ENCODE measurements around the gene NKAIN2.
"Not testable (repeated sequence)": the region's sequence is repeated elsewhere in the genome, so short reads cannot be mapped to it uniquely, and the experiment has no call there.

NKAIN2 gene

GRCh38 chr6:124446961-124447360 is 643.3 kb downstream of the NKAIN2 start:
- DNase-seq = no peak

DNA sequence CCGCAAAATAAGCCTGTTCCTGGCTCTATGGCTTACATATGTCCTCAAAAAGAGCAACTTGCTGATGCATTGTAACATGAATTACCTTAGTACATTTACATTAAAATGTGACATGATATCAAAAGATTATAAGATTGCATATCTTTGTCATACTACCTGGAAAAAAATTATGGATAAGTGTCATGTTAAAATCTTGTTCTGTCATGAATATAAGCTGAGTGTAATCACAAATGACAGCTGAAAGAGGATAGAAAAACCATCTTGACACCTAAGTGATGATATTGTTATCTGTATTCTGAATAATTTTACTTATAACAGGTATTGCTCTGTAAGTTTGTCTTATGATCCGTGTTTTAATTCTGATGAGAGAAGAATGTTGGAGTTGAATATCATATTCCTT is 655.6 kb downstream of the NKAIN2 start:
- DNase-seq = no peak

DNA sequence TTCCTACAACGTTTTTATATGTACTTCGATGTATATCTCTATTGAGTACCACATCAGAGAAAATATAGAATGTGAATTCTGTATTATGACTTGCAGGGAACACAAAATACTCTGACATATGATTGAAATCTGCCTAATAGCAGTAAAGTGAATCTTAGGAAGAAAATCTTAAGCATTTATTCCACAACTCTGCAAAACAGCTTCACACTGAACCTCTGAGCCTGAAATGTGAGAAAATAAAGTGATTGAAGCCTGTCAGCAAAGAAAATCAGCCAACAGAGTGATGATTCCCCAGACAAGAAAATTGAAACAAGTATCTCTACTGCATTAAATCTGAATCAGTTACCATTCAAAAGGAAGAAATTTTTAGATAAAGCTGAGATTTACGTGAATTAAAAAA is 659.1 kb downstream of the NKAIN2 start:
- no peak for DNase-seq

DNA sequence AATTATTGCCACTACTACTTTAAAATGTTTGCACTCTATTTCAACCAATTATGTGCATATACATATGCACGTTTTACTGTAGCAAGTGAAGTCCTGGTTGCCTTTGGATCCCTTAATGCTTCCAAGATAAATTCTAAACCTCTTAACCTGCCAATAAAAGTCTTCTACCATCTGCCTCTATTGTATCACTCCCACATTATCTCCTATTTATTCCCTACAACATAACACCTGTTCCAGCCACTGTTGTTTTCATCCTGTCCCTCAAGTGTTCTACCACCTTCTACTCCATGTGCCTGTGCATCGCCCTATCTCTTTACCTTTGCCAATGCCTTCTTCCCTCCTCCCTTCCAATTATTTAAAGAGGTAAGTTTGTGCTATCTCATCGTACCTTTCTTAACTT is 659.6 kb downstream of the NKAIN2 start:
- no peak for DNase-seq

GRCh38 chr6:124464600-124464999 is 660.9 kb downstream of the NKAIN2 start:
- DNase-seq = not testable (repeated sequence)

GRCh38 chr6:124466949-124467348 is 663.3 kb downstream of the NKAIN2 start:
- no peak for DNase-seq

- DNase-seq = no peak
Measured at GRCh38 chr6:124467366-124467765, 663.7 kb downstream of the NKAIN2 start.

GRCh38 chr6:124470803-124471202 is 667.1 kb downstream of the NKAIN2 start:
- DNase-seq = no peak

GRCh38 chr6:124475176-124475575 is 671.5 kb downstream of the NKAIN2 start:
- no peak for DNase-seq

GRCh38 chr6:124478906-124479305 is 675.2 kb downstream of the NKAIN2 start:
- no peak for DNase-seq

DNA sequence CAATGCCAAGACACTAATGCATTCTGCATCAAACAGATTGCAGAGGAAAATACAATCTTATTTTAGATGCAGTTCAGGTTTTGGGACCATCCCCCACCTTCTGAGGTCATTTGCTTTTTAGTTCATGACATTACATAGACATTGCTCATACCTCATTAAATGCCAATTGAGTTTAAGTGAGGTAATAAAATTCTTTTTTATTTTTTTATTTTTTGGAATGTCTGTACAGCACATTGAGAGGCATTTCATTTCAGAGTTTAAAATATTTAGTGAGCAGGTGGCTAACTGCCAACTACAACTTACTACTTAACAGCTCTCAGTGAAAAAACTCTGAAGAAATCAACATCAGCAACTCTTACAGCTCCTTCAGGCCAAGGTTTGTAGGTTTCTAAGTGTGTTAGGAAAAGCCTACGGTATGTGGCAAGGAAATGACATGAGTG is 676.3 kb downstream of the NKAIN2 start:
- DNase-seq = no peak

- DNase-seq = no peak
Measured at GRCh38 chr6:124482071-124482491, 678.4 kb downstream of the NKAIN2 start.

GRCh38 chr6:124487623-124488431 is 684.2 kb downstream of the NKAIN2 start:
- no peak for DNase-seq

DNA sequence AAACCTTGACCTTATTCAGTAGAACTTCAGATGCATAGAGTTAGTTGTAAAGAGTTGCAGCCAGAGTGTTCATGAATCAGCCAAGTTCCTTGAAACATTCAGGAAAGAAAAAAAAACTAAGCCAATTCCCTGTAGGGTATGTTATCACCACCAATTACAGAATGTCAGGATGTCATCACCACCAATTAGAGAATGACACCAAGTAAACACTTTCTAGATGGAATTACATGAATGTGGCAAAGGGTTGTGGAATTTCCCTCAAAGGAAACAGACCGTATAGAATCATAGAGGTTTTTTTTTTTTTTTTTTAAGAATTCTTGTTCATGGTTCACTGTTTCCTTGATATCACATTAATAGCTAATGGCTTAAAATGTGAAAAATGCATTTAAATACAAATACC is 686.5 kb downstream of the NKAIN2 start:
- DNase-seq = no peak

DNA sequence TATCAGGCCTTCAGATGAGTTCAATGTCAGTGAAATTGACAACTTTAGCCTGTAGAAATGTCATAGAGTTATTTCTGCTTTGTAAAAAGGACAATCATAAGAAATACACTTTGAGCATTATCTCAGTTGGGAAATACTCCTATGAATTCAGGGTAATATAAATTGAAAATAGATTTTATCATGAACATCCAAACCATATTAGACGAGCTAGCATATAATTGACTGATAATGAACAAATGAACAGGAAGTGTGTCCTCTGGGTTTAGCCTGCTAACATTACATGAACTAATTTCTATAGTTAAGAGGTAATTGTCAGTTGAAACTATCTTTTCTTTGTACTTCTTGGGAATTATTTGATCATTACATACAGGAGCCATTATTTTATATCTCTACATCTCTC is 689.6 kb downstream of the NKAIN2 start:
- DNase-seq = no peak

- no peak for DNase-seq
Measured at GRCh38 chr6:124494956-124495664, 691.4 kb downstream of the NKAIN2 start.

DNA sequence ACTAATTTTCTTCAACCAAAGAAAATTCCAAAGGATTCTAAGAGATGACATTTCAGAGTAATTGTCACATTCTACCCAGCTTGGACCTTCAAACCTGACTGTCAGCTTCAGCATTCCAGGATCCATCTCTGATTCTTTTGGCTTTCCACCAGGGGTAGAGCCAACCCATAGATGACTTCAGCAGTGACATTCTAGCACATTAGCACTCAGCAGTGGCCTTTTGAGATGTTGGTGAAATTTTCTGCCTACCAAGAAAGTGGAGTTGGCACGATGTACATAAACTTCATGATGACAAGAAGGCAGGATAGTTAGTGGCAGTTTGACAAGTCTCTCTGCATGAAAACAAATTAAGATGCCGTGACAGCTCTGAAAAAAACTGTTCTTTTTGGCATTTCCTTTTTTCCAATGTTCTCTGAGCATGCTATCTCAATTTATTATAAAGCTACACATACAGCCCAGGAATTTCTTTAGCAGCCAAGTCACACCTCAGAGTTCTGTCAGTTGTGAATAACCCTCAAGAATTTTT is 692.1 kb downstream of the NKAIN2 start:
- no peak for DNase-seq

DNA sequence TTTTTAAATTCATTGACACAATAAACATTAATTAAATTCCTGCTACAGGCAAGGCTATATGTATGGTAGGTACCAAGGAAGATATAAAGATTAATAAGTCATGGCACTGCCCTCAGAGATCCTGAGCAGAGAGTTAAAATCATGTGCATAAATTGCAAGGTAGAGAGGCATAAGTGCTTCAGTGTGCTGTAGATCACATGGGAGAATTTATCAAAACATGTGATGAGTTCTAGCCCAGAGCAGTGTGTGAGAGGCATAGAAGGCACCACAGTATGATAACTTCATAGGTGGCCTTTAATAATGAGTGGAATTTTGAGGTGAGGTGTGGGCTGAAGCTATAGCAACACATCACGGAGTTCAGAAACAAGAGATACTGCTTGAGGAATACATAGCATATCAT is 692.7 kb downstream of the NKAIN2 start:
- DNase-seq = no peak

GRCh38 chr6:124512431-124512830 is 708.8 kb downstream of the NKAIN2 start:
- no peak for DNase-seq

DNA sequence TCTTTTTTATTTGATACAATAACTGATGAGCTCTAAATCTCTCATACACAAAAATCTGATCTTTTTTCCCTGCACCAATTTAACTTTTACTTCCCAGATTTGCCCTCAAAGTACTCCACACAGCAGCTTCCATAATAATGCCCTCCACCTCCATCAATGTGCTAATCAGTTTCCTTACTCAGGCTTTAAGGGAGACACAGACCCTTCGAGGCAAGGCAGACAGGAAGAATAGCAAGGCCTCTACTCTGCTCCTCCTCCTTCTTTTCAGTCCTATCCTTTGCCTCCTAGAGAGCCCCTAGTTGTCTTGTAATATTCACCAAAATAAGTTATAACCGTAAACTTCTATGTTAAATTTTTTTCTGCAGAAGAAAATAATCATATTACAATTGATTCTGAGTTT is 713.7 kb downstream of the NKAIN2 start:
- no peak for DNase-seq

DNA sequence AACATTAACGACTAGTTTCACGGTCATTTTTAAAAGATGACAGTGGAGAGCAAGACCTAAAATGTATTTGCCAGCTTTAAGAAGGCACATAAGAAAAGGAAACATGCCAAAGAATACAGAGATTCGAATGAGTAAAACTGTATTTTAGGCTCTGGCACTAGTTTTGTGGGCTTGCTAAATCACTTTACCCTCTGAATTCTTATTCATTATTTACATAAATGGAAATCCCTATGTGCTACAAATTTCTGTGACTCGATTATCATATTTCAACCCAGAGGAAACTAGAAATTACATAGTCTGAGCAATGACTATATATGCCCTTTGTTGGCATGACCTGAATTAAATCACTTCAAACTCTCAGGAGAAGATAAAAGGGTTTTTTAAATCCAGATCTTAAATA is 716.8 kb downstream of the NKAIN2 start:
- no peak for DNase-seq

DNA sequence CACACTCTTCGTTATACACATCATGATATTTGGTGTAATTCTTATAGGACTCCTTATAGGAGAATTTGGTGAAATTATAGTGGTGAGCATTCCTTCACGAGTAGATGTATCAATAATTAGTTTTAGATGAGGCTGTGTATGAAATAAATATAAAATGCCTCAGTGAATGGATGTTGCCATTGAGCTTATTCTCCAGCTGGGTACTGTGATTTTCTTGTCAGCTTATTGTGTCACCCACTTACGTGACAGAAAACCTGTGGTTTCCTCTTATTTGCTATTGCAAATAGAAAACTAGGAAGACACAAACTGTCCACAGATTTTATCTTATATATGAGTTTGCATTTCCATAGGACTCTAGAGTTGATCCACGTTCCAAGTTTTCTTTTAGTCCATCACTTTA is 718.7 kb downstream of the NKAIN2 start:
- no peak for DNase-seq

DNA sequence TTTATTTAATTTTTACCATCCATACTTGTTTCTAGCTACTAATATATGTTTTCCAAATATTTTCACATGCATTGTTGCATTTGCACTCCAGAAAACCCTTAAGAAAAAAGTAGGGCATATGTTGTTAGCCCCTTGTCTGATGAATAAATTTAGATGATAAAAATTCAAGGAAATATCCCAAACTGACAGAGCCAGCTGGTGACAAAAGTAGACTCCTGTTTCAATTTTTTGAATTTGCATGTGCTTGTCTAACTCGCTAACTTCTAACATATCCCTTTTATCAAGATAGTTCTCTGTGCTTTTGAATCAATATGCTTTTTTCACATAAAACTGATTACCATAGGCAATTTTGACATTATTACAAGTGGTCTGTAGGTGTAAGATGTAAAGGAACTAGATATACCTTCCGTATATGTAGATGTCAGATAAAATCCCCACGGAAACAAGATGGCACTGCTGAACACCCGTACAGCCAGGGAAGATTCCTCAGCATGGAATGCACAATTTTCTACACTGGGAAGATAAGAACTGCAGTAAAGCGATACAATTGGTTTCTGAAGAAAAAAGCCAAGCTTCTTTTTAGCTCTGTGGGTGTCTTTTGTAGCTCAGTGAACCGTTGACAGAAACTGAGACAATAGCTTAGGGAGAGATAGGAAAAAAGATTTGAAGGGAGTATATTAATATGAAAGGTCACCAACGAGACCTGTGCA is 721.0 kb downstream of the NKAIN2 start:
- DNase-seq = peak; percentile 30
